GM12878 (cell line): Measurements from ENCODE around the gene RPL29. TPM values are rescaled to one million over a fixed set of nuclear protein-coding genes. Genes with fewer than 3 reads are reported as not detected.

ENCODE experiments used
- ATAC-seq: fragments of 200-7000 bp; cut with Tn5 transposase; 3 replicates; pipeline ENCODE4 v1.9.1; 2020; ENCODE audit warnings: mild to moderate bottlenecking, moderate library complexity
- BruUV-seq: library from RNA; stranded (reverse); fragments of 400-500 nt; replicated peaks from 2 replicates; lab custom pipeline; 2021; lab: Mats Ljungman, UMichigan
- CTCF ChIA-PET: fragments of 300-600 bp; sonication (Branson Sonifier 250); formaldehyde crosslinking; extraction: SDS; loops from one replicate; lab custom pipeline; 2021; ENCODE audit warnings: inconsistent platforms; lab: Yijun Ruan, JAX
- POLR2A ChIA-PET: fragments of 350-600 bp; formaldehyde crosslinking; extraction: SDS; loops from one replicate; lab custom pipeline; 2021; ENCODE audit warnings: inconsistent platforms; lab: Charles Lee
- RAD21 ChIA-PET: fragments of 300-600 bp; sonication (Branson Sonifier 250); formaldehyde crosslinking; loops from one replicate; lab custom pipeline; 2023; ENCODE audit warnings: antibody characterized with exemption; ENCODE audit not compliant: unreplicated experiment; lab: Charles Lee
- SMC1A ChIA-PET: fragments of 300-600 bp; sonication (Branson Sonifier 250); formaldehyde crosslinking; loops from one replicate; lab custom pipeline; 2023; ENCODE audit not compliant: unreplicated experiment, uncharacterized antibody; lab: Charles Lee
- DNase-seq: peaks from one replicate; pipeline ENCODE4 v3.0.0-alpha.2; 2011; ENCODE audit warnings: low read depth, low spot score
- FAIRE-seq: peaks from 3 replicates; lab custom pipeline; 2011; peaks lifted over from hg19 to GRCh38; lab: Jason Lieb, UNC
- H2AFZ ChIP-seq: 2 replicates; pipeline ENCODE4 v1.6.0; 2011; ENCODE audit warnings: low read depth, low read length, control low read depth; ENCODE audit not compliant: control insufficient read depth
- H3K27ac ChIP-seq: 2 replicates; pipeline ENCODE4 v1.5.1; 2011; ENCODE audit warnings: control low read depth; ENCODE audit not compliant: control insufficient read depth, insufficient read depth
- H3K27me3 ChIP-seq, 2 experiments: replicated peaks in 1 of 2; 2 replicates each; pipeline versions ENCODE4 v1.6.0 to v1.6.1; 2011; ENCODE audit warnings: low read length in 1 of 2; ENCODE audit not compliant: control insufficient read depth in 2 of 2, insufficient read depth in 2 of 2
- H3K36me3 ChIP-seq, 2 experiments: 2 replicates each; pipeline ENCODE4 v1.5.1; 2011; ENCODE audit warnings: low read length in 1 of 2; ENCODE audit not compliant: control insufficient read depth in 2 of 2, insufficient read depth in 2 of 2
- H3K4me1 ChIP-seq: 2 replicates; pipeline ENCODE4 v1.6.1; 2011; ENCODE audit warnings: mild to moderate bottlenecking, low read length, moderate library complexity, mixed read lengths; ENCODE audit not compliant: control insufficient read depth, insufficient read depth
- H3K4me2 ChIP-seq: 2 replicates; pipeline ENCODE4 v1.6.0; 2011; ENCODE audit warnings: control low read depth; ENCODE audit not compliant: control insufficient read depth, insufficient read depth
- H3K4me3 ChIP-seq: fragments of 200-600 bp; sonication (generic); 2 replicates; pipeline ENCODE4 v1.5.1; 2016
- H3K79me2 ChIP-seq: 2 replicates; pipeline ENCODE4 v1.6.0; 2011; ENCODE audit warnings: low read length; ENCODE audit not compliant: control insufficient read depth, insufficient read depth
- H3K9ac ChIP-seq: 2 replicates; pipeline ENCODE4 v1.8.0; 2011; ENCODE audit warnings: low read length, control low read depth, mixed read lengths; ENCODE audit not compliant: control insufficient read depth, insufficient read depth
- H3K9me3 ChIP-seq: replicated peaks from 3 replicates; pipeline ENCODE4 v1.5.1; 2011; ENCODE audit warnings: mild to moderate bottlenecking, low read length; ENCODE audit not compliant: control insufficient read depth, insufficient read depth
- H4K20me1 ChIP-seq: 2 replicates; pipeline ENCODE4 v1.6.0; 2011; ENCODE audit not compliant: control insufficient read depth, insufficient read depth
- BRCA1 ChIP-seq: IDR thresholded peaks from 2 replicates; pipeline ENCODE4 v1.6.1; 2011; ENCODE audit warnings: low read depth, low read length, improper control_type of control experiment
- FOXK2 ChIP-seq: fragments of 450-650 bp; IDR thresholded peaks from 2 replicates; pipeline ENCODE4 v1.6.1; 2017; ENCODE audit warnings: mild to moderate bottlenecking, moderate library complexity
- ZSCAN29 ChIP-seq: fragments of 450-650 bp; IDR thresholded peaks from 2 replicates; pipeline ENCODE4 v1.6.1; 2017; ENCODE audit warnings: mild to moderate bottlenecking, moderate library complexity
- WGBS: methylation state at CpG from one replicate; pipeline ENCODE4 v1.1.6; 2016; ENCODE audit warnings: low lambda C conversion rate; ENCODE audit not compliant: insufficient replicate concordance, insufficient coverage; ENCODE audit errors: missing lambda C conversion rate; 5-methylcytosine and 5-hydroxymethylcytosine counted together
- in situ Hi-C: fragments of 300-500 bp; cut with MboI; formaldehyde crosslinking; loops from 9 replicates; pipeline ENCODE4 v1.14.3; 2018; ENCODE audit warnings: mixed read lengths
- intact Hi-C: fragments of 100-400 bp; cut with micrococcal nuclease; formaldehyde crosslinking; loops from one replicate; pipeline ENCODE4 v1.14.2; 2022; ENCODE audit not compliant: unreplicated experiment
- polyA plus RNA-seq, 11 experiments: library from polyadenylated mRNA; depleted of rRNA in 4 of 11; unstranded in 6 of 11; stranded (reverse) in 5 of 11; fragments of >200 nt; fragmentation: Nextera tagmentation in 4 of 11; fragmentation: Illumina TruSeq in 1 of 11; extraction: Ambion mirVana in 4 of 11; extraction: Trizol in 1 of 11; gene quantifications; 1 replicate in 1 of 11; 2 replicates in 10 of 11; pipeline versions ENCODE4 v1.2.1 to v1.2.3, GENCODE V29; 2011 to 2016; ENCODE audit warnings: inconsistent platforms in 2 of 11, missing spikeins in 2 of 11, low read depth in 1 of 11
- small RNA-seq: library from RNA; depleted of rRNA; stranded (forward); fragments of <200 nt; gene quantifications from one replicate; pipeline ENCODE3, GENCODE V24; 2014
- total RNA-seq, 4 experiments: library from RNA; depleted of rRNA in 3 of 4; stranded (reverse); fragments of >200 nt in 3 of 4; fragmentation: Illumina TruSeq in 1 of 4; extraction: Trizol in 1 of 4; gene quantifications; 2 replicates each; pipeline versions ENCODE4 v1.2.1 to v1.2.3, GENCODE V29; 2013 to 2021

Gene RPL29
- total and polyA plus RNA-seq, 10 of the 15 experiments (the other 5 are each of a cell fraction or from before 2014, with no cell fraction given): 1,053 to 2,477 (median 1,657) TPM

DNA sequence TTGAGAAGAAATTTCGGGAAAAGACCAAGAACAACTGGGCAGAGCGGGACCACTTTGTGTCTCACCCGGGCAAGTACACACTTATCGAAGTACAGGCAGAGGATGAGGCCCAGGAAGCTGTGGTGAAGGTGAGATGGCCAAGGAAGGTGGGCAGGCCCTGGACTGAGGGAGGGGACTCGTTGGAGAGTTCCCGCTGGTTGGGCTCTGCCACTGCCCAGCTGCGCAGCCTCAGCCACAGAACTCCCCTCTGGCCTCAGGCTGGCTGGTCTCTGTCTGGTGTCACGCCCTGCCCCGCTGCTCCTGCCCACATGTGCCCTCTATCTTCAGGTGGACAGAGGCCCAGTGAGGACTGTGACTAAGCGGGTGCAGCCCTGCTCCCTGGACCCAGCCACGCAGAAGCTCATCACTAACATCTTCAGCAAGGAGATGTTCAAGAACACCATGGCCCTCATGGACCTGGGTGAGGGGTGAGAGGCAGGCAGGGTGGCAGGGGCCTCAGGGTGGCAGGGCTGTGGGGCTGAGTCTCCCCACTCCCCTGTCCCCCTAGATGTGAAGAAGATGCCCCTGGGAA, 51.2 kb downstream of the RPL29 start:
- TF ChIP-seq FOXK2 (no peak), ZSCAN29 (no peak), BRCA1 (no peak)
- no peak for ATAC-seq
- in situ Hi-C loops: no loop called here

More for the DNA sequence above, 51.2 kb downstream of the RPL29 start:
- Histone ChIP-seq H3K36me3 (peaks cover 0 to 2% of the 10 kb centered on the region in 2 experiments; a peak in 1 of 4 replicates), H3K9ac (no peak overlapping the region), H3K27me3 (no peaks in the 10 kb centered on the region), H3K9me3 (no peaks in the 10 kb centered on the region), H4K20me1 (no peaks in the 10 kb centered on the region), H3K4me3 (no peak overlapping the region), H3K4me1 (peaks cover 11% of the 10 kb centered on the region), H3K4me2 (no peak overlapping the region), H2AFZ (no peak overlapping the region), H3K27ac (no peak overlapping the region), H3K79me2 (peaks cover 25% of the 10 kb centered on the region)
- ChIA-PET CTCF (interaction anchor here (0.9 to 4.8 kb wide), 2 partner anchors 30 to 60 kb away, joined by 3 to 79 read pairs; partner anchors contain the start of genes ABHD14A and ABHD14B), SMC1A (no interaction called here), RAD21 (no interaction called here), POLR2A (interaction anchor here (0.7 kb wide), 1 partner anchor 512 kb away, joined by 4 read pairs; no protein-coding TSS in a partner anchor)
- FAIRE-seq (no peak), DNase-seq (no peak)
- intact Hi-C loops: no loop called here
- 98% methylated on average over 11 of the region's 11 CpGs for whole genome bisulfite sequencing
- BruUV-seq: no TSS peak

Small RNA genes lying within 50 kb of the gene (small RNA-seq; reads per million reads assigned to genes)
- gene AC115284.1: not detected

Other genes starting within 250 kb of the RPL29 start
Only the 7 nearest of the 17 such genes appear.
- 43.1 and 53.2 TPM in 2 replicates for gene RRP9, start 54.0 kb downstream of the RPL29 start, total RNA-seq (2014; rRNA removed)
- 29.8 and 34.1 TPM in 2 replicates for gene RRP9, start 54.0 kb downstream of the RPL29 start, total RNA-seq (2014; rRNA removed; fragmentation: Illumina TruSeq; extraction: Trizol)
- gene RRP9, start 54.0 kb downstream of the RPL29 start, total RNA-seq (2021): 55.2 and 56.0 TPM in 2 replicates
- gene RRP9, start 54.0 kb downstream of the RPL29 start, polyA plus RNA-seq (2011; rRNA removed): 8.5 and 19.5 TPM in 2 replicates
- 6.6 and 30.6 TPM in 2 replicates for gene RRP9, start 54.0 kb downstream of the RPL29 start, polyA plus RNA-seq (2014; fragmentation: Illumina TruSeq; extraction: Trizol)
- 10 to 100 TPM in 1 of 2 experiments, 1 to 10 TPM in 1; 4.7 to 10.6 TPM for gene RRP9, start 54.0 kb downstream of the RPL29 start, polyA plus RNA-seq (2014; fragmentation: Nextera tagmentation; extraction: Ambion mirVana)
- gene RRP9, start 54.0 kb downstream of the RPL29 start, polyA plus RNA-seq (2014; rRNA removed): 49.3 and 54.3 TPM in 2 replicates
- gene RRP9, start 54.0 kb downstream of the RPL29 start, polyA plus RNA-seq (2016; fragmentation: Nextera tagmentation; extraction: Ambion mirVana): 10 to 100 TPM; 83.1 to 91.5 TPM
- gene PARP3, start 53.5 kb downstream of the RPL29 start, total RNA-seq (2014; rRNA removed): 23.7 and 25.1 TPM in 2 replicates
- gene PARP3, start 53.5 kb downstream of the RPL29 start, total RNA-seq (2014; rRNA removed; fragmentation: Illumina TruSeq; extraction: Trizol): 13.6 and 16.0 TPM in 2 replicates
- gene PARP3, start 53.5 kb downstream of the RPL29 start, total RNA-seq (2021): 19.9 and 28.0 TPM in 2 replicates
- gene PARP3, start 53.5 kb downstream of the RPL29 start, polyA plus RNA-seq (2011; rRNA removed): 12.9 and 20.5 TPM in 2 replicates
- gene PARP3, start 53.5 kb downstream of the RPL29 start, polyA plus RNA-seq (2014; fragmentation: Illumina TruSeq; extraction: Trizol): 7.8 and 20.0 TPM in 2 replicates
- 1 to 10 TPM; 2.1 to 2.2 TPM for gene PARP3, start 53.5 kb downstream of the RPL29 start, polyA plus RNA-seq (2014; fragmentation: Nextera tagmentation; extraction: Ambion mirVana)
- 31.2 and 35.5 TPM in 2 replicates for gene PARP3, start 53.5 kb downstream of the RPL29 start, polyA plus RNA-seq (2014; rRNA removed)
- 10 to 100 TPM; 17.8 to 19.0 TPM for gene PARP3, start 53.5 kb downstream of the RPL29 start, polyA plus RNA-seq (2016; fragmentation: Nextera tagmentation; extraction: Ambion mirVana)
- gene GPR62, start 40.5 kb downstream of the RPL29 start, total RNA-seq (2014; rRNA removed): not detected in 2 replicates
- not detected in 2 replicates for gene GPR62, start 40.5 kb downstream of the RPL29 start, total RNA-seq (2014; rRNA removed; fragmentation: Illumina TruSeq; extraction: Trizol)
- gene GPR62, start 40.5 kb downstream of the RPL29 start, total RNA-seq (2021): not detected in 2 replicates
- gene GPR62, start 40.5 kb downstream of the RPL29 start, polyA plus RNA-seq (2011; rRNA removed): not detected in 2 replicates
- not detected in 2 replicates for gene GPR62, start 40.5 kb downstream of the RPL29 start, polyA plus RNA-seq (2014; fragmentation: Illumina TruSeq; extraction: Trizol)
- gene GPR62, start 40.5 kb downstream of the RPL29 start, polyA plus RNA-seq (2014; fragmentation: Nextera tagmentation; extraction: Ambion mirVana): not detected
- not detected in 2 replicates for gene GPR62, start 40.5 kb downstream of the RPL29 start, polyA plus RNA-seq (2014; rRNA removed)
- gene GPR62, start 40.5 kb downstream of the RPL29 start, polyA plus RNA-seq (2016; fragmentation: Nextera tagmentation; extraction: Ambion mirVana): not detected
- gene PCBP4, start 28.4 kb downstream of the RPL29 start, total RNA-seq (2014; rRNA removed): 10.7 and 11.5 TPM in 2 replicates
- gene PCBP4, start 28.4 kb downstream of the RPL29 start, total RNA-seq (2014; rRNA removed; fragmentation: Illumina TruSeq; extraction: Trizol): 4.2 and 4.7 TPM in 2 replicates
- 13.3 and 14.5 TPM in 2 replicates for gene PCBP4, start 28.4 kb downstream of the RPL29 start, total RNA-seq (2021)
- 2.7 and 4.2 TPM in 2 replicates for gene PCBP4, start 28.4 kb downstream of the RPL29 start, polyA plus RNA-seq (2011; rRNA removed)
- gene PCBP4, start 28.4 kb downstream of the RPL29 start, polyA plus RNA-seq (2014; fragmentation: Illumina TruSeq; extraction: Trizol): 1.9 and 4.7 TPM in 2 replicates
- under 1 TPM; 0.05 to 0.24 TPM for gene PCBP4, start 28.4 kb downstream of the RPL29 start, polyA plus RNA-seq (2014; fragmentation: Nextera tagmentation; extraction: Ambion mirVana)
- gene PCBP4, start 28.4 kb downstream of the RPL29 start, polyA plus RNA-seq (2014; rRNA removed): 13.4 and 15.3 TPM in 2 replicates
- gene PCBP4, start 28.4 kb downstream of the RPL29 start, polyA plus RNA-seq (2016; fragmentation: Nextera tagmentation; extraction: Ambion mirVana): 1 to 10 TPM; 3.6 to 4.0 TPM
- 59.9 and 62.4 TPM in 2 replicates for gene ABHD14B, start 21.8 kb downstream of the RPL29 start, total RNA-seq (2014; rRNA removed)
- gene ABHD14B, start 21.8 kb downstream of the RPL29 start, total RNA-seq (2014; rRNA removed; fragmentation: Illumina TruSeq; extraction: Trizol): 28.9 and 30.5 TPM in 2 replicates
- 58.3 and 58.8 TPM in 2 replicates for gene ABHD14B, start 21.8 kb downstream of the RPL29 start, total RNA-seq (2021)
- 45.4 and 76.5 TPM in 2 replicates for gene ABHD14B, start 21.8 kb downstream of the RPL29 start, polyA plus RNA-seq (2011; rRNA removed)
- 35.9 and 51.1 TPM in 2 replicates for gene ABHD14B, start 21.8 kb downstream of the RPL29 start, polyA plus RNA-seq (2014; fragmentation: Illumina TruSeq; extraction: Trizol)
- gene ABHD14B, start 21.8 kb downstream of the RPL29 start, polyA plus RNA-seq (2014; fragmentation: Nextera tagmentation; extraction: Ambion mirVana): 10 to 100 TPM in 1 of 2 experiments, 1 to 10 TPM in 1; 7.8 to 14.2 TPM
- 73.0 and 80.4 TPM in 2 replicates for gene ABHD14B, start 21.8 kb downstream of the RPL29 start, polyA plus RNA-seq (2014; rRNA removed)
- gene ABHD14B, start 21.8 kb downstream of the RPL29 start, polyA plus RNA-seq (2016; fragmentation: Nextera tagmentation; extraction: Ambion mirVana): 10 to 100 TPM; 47.2 to 50.9 TPM
- gene ABHD14A, start 20.8 kb downstream of the RPL29 start, total RNA-seq (2014; rRNA removed): 12.2 and 13.1 TPM in 2 replicates
- gene ABHD14A, start 20.8 kb downstream of the RPL29 start, total RNA-seq (2014; rRNA removed; fragmentation: Illumina TruSeq; extraction: Trizol): 5.0 and 5.9 TPM in 2 replicates
- 9.3 and 12.2 TPM in 2 replicates for gene ABHD14A, start 20.8 kb downstream of the RPL29 start, total RNA-seq (2021)
- 4.9 and 6.5 TPM in 2 replicates for gene ABHD14A, start 20.8 kb downstream of the RPL29 start, polyA plus RNA-seq (2011; rRNA removed)
- 2.4 and 5.6 TPM in 2 replicates for gene ABHD14A, start 20.8 kb downstream of the RPL29 start, polyA plus RNA-seq (2014; fragmentation: Illumina TruSeq; extraction: Trizol)
- 1 to 10 TPM; 1.2 to 2.2 TPM for gene ABHD14A, start 20.8 kb downstream of the RPL29 start, polyA plus RNA-seq (2014; fragmentation: Nextera tagmentation; extraction: Ambion mirVana)
- gene ABHD14A, start 20.8 kb downstream of the RPL29 start, polyA plus RNA-seq (2014; rRNA removed): 12.6 and 12.9 TPM in 2 replicates
- gene ABHD14A, start 20.8 kb downstream of the RPL29 start, polyA plus RNA-seq (2016; fragmentation: Nextera tagmentation; extraction: Ambion mirVana): 10 to 100 TPM; 22.4 to 27.0 TPM
- 28.9 and 35.1 TPM in 2 replicates for gene ACY1, start 12.4 kb downstream of the RPL29 start, total RNA-seq (2014; rRNA removed)
- gene ACY1, start 12.4 kb downstream of the RPL29 start, total RNA-seq (2014; rRNA removed; fragmentation: Illumina TruSeq; extraction: Trizol): 19.0 and 22.3 TPM in 2 replicates
- 27.4 and 33.5 TPM in 2 replicates for gene ACY1, start 12.4 kb downstream of the RPL29 start, total RNA-seq (2021)
- 12.5 and 18.5 TPM in 2 replicates for gene ACY1, start 12.4 kb downstream of the RPL29 start, polyA plus RNA-seq (2011; rRNA removed)
- 6.4 and 18.8 TPM in 2 replicates for gene ACY1, start 12.4 kb downstream of the RPL29 start, polyA plus RNA-seq (2014; fragmentation: Illumina TruSeq; extraction: Trizol)
- gene ACY1, start 12.4 kb downstream of the RPL29 start, polyA plus RNA-seq (2014; fragmentation: Nextera tagmentation; extraction: Ambion mirVana): 10 to 100 TPM; 19.8 to 28.2 TPM
- 31.3 and 42.2 TPM in 2 replicates for gene ACY1, start 12.4 kb downstream of the RPL29 start, polyA plus RNA-seq (2014; rRNA removed)
- gene ACY1, start 12.4 kb downstream of the RPL29 start, polyA plus RNA-seq (2016; fragmentation: Nextera tagmentation; extraction: Ambion mirVana): 10 to 100 TPM; 32.0 to 37.0 TPM